Measurements from ENCODE around the gene NEK11. TPM values are rescaled to one million over a fixed set of nuclear protein-coding genes. Genes with fewer than 3 reads are reported as not detected.
A peak's percentile ranks its signal among the peaks of the same experiment; 100 is the strongest.
"Not testable (repeated sequence)": the region's sequence is repeated elsewhere in the genome, so short reads cannot be mapped to it uniquely, and the experiment has no call there.

Gene NEK11
- total RNA-seq, 1 donor from 2014 or later, result 3.8 TPM

GRCh38 chr3:131370935-131371687 is 344.4 kb downstream of the NEK11 start:
- intact Hi-C loops (cut with DNase I), result no loop called here
- no peak overlapping the region for H3K27ac ChIP-seq
- H3K36me3 ChIP-seq, result peaks cover 25% of the 10 kb centered on the region
- no peaks in the 10 kb centered on the region for H3K27me3 ChIP-seq
- no peaks in the 10 kb centered on the region for H3K4me1 ChIP-seq
- no peak for DNase-seq
- ATAC-seq, result peak; percentile 64
- no peaks in the 10 kb centered on the region for H3K9me3 ChIP-seq
- H3K4me3 ChIP-seq, result no peak overlapping the region
- no peak for TF ChIP-seq CTCF (IDR thresholded peaks at IDR 0.05)

GRCh38 chr3:131371688-131372066 is 345.0 kb downstream of the NEK11 start:
- no peaks in the 10 kb centered on the region for H3K4me1 ChIP-seq
- TF ChIP-seq CTCF (IDR thresholded peaks at IDR 0.05), result no peak
- no peak for ATAC-seq
- no peak for DNase-seq
- intact Hi-C loops (cut with DNase I), result no loop called here
- no peaks in the 10 kb centered on the region for H3K9me3 ChIP-seq
- H3K27ac ChIP-seq, result peak overlapping the region; percentile 26
- H3K27me3 ChIP-seq, result no peaks in the 10 kb centered on the region
- H3K36me3 ChIP-seq, result peaks cover 30% of the 10 kb centered on the region
- no peak overlapping the region for H3K4me3 ChIP-seq

GRCh38 chr3:131374741-131375140 is 348.1 kb downstream of the NEK11 start:
- H3K27ac ChIP-seq, result no peak overlapping the region
- H3K27me3 ChIP-seq, result no peaks in the 10 kb centered on the region
- DNase-seq (no peak), ATAC-seq (no peak)
- no peak for TF ChIP-seq CTCF (IDR thresholded peaks at IDR 0.05)
- no peak overlapping the region for H3K4me3 ChIP-seq
- intact Hi-C loops (cut with DNase I), result no loop called here
- peaks cover 30% of the 10 kb centered on the region for H3K36me3 ChIP-seq
- H3K4me1 ChIP-seq, result no peaks in the 10 kb centered on the region
- H3K9me3 ChIP-seq, result no peaks in the 10 kb centered on the region

- H3K27me3 ChIP-seq; DNase-seq; intact Hi-C loops (cut with DNase I); H3K9me3 ChIP-seq: not testable (repeated sequence)
- peak overlapping the region; percentile 95 for H3K27ac ChIP-seq
- H3K4me3 ChIP-seq, result peak overlapping the region; percentile 87
- peaks cover 16% of the 10 kb centered on the region for H3K36me3 ChIP-seq
- H3K4me1 ChIP-seq, result peaks cover 35% of the 10 kb centered on the region
- peak; percentile 1 for ATAC-seq
Observed at GRCh38 chr3:131380821-131381444, 354.3 kb downstream of the NEK11 start.

GRCh38 chr3:131381445-131382291 is 355.0 kb downstream of the NEK11 start, which contains the start of gene NUDT16:
NUDT16 (plus strand) TSS chr3:131381774; CDS start chr3:131381805, 31 bp downstream.
- no peaks in the 10 kb centered on the region for H3K9me3 ChIP-seq
- DNase-seq (peak; percentile 100), ATAC-seq (peak; percentile 96)
- peaks cover 40% of the 10 kb centered on the region for H3K4me1 ChIP-seq
- H3K27ac ChIP-seq, result peak within 1 kb of the TSS; percentile 95
- H3K36me3 ChIP-seq, result peaks cover 9% of the 10 kb centered on the region
- peak; percentile 10 for TF ChIP-seq CTCF (IDR thresholded peaks at IDR 0.05)
- H3K4me3 ChIP-seq, result peak within 1 kb of the TSS; percentile 87
- no peaks in the 10 kb centered on the region for H3K27me3 ChIP-seq
- intact Hi-C loops (cut with DNase I), result no loop called here

Measured in upper lobe of right lung (tissue), 1 donor.